Kidney tubule cell (primary cell): Measurements from ENCODE around the gene SNAP47.
A peak's percentile ranks its signal among the peaks of the same experiment; 100 is the strongest.
"Not testable (repeated sequence)": the region's sequence is repeated elsewhere in the genome, so short reads cannot be mapped to it uniquely, and the experiment has no call there.

Experiments used
- DNase-seq: peaks from one replicate; pipeline ENCODE4 v3.0.0-alpha.2; 2018; ENCODE audit warnings: low spot score

SNAP47 gene

GRCh38 chr1:227734856-227735538, at the start of gene SNAP47, which contains the start of gene JMJD4:
Gene SNAP47 (plus strand): TSS chr1:227735435. CDS start chr1:227747737, 12,302 bp downstream.
Gene JMJD4 (minus strand): TSS chr1:227735302. CDS start chr1:227735273, 29 bp downstream.
- DNase-seq, result peak; percentile 94

GRCh38 chr1:227685807-227686206, 49.4 kb upstream of the SNAP47 start:
- no peak for DNase-seq

GRCh38 chr1:227697321-227697864, 37.8 kb upstream of the SNAP47 start:
- no peak for DNase-seq

GRCh38 chr1:227701631-227702030, 33.6 kb upstream of the SNAP47 start:
- DNase-seq, result not testable (repeated sequence)

- DNase-seq, result no peak
These were observed 27.4 kb upstream of the SNAP47 start for GRCh38 chr1:227707846-227708245.

- DNase-seq, result no peak
These were observed 25.8 kb upstream of the SNAP47 start for GRCh38 chr1:227709451-227709850.

GRCh38 chr1:227710474-227710873, 24.8 kb upstream of the SNAP47 start:
- DNase-seq, result not testable (repeated sequence)

- DNase-seq, result no peak
These were observed 22.6 kb upstream of the SNAP47 start for GRCh38 chr1:227712648-227713047.

- no peak for DNase-seq
These were observed 16.3 kb upstream of the SNAP47 start for GRCh38 chr1:227718932-227719331.

GRCh38 chr1:227723474-227723873, 11.8 kb upstream of the SNAP47 start:
- DNase-seq, result no peak

- no peak for DNase-seq
These were observed 10.2 kb upstream of the SNAP47 start for GRCh38 chr1:227725046-227725445.

GRCh38 chr1:227726318-227726717, 8.9 kb upstream of the SNAP47 start:
- no peak for DNase-seq

- DNase-seq, result no peak
These were observed 8.2 kb upstream of the SNAP47 start for GRCh38 chr1:227726924-227727599.

- peak; percentile 91 for DNase-seq
These were observed 7.0 kb upstream of the SNAP47 start for GRCh38 chr1:227728059-227728891.

GRCh38 chr1:227728892-227729143, 6.4 kb upstream of the SNAP47 start:
- DNase-seq, result no peak

GRCh38 chr1:227729144-227729880, 5.9 kb upstream of the SNAP47 start:
- peak; percentile 6 for DNase-seq

GRCh38 chr1:227729881-227730629, 5.2 kb upstream of the SNAP47 start:
- DNase-seq, result peak; percentile 74

- DNase-seq, result no peak
These were observed 4.5 kb upstream of the SNAP47 start for GRCh38 chr1:227730630-227731151.

GRCh38 chr1:227731241-227731677, 4.0 kb upstream of the SNAP47 start:
- DNase-seq, result no peak

- no peak for DNase-seq
These were observed 3.3 kb upstream of the SNAP47 start for GRCh38 chr1:227731696-227732585.
